HPDE6-E6E7 (cell line): ENCODE results near the gene MOB3A.

ENCODE experiments used
- DNase-seq: peaks from one replicate; pipeline ENCODE4 v3.0.0; 2011; ENCODE audit warnings: missing footprints; ENCODE audit errors: extremely low spot score

MOB3A gene

GRCh38 chr19:2059422-2060201 is 36.5 kb downstream of the MOB3A start:
- DNase-seq = peak; percentile 28

- DNase-seq = no peak
Observed at GRCh38 chr19:2058570-2059421, 37.3 kb downstream of the MOB3A start.

- DNase-seq = no peak
Observed at GRCh38 chr19:2057484-2058469, 38.3 kb downstream of the MOB3A start.

GRCh38 chr19:2056837-2057192 is 39.3 kb downstream of the MOB3A start:
- no peak for DNase-seq

DNA sequence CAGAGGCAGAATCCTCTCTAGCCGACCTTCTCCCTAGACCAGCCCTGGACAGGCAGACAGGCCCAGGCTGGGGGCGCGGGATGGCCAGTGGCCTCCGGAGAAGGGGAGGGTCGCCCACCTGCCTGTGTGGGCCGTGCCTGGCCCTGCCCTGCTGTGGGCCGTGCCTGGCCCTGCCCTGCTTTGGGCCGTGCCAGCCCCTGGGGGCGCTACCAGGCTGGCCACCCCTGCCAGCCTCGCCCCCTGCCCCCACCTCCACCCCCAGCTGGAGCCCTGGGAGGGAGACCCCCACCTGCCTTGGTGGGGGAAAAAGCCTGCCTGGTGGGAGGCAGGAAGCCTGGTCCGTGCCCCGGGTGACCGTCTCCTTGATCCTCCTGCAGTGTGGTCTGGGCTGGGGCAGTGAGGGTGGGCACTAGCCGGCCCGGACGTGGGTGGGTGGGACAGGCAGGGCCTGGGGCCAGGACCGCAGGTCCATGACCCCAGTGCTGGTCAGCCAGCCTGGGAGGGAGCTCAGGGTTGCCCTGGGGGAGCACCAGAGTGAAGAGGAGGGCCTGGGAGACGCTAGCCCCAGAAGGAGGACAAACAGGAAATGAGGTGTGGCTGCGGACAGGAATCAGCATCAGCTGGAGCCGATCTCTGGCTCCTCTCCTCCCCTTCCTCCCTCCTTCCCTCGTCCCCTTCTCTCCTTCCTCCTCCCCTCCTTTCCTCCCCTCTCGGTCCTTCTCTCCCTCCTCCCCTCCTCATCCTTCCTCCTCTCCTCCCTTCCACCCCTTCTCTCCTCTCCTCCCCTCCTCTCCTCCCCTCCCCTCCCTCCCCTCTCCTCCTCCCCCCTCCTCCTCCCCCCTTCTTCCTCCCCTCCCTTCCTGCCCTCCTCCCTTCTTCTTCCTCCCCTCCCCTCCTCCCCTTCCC is 39.9 kb downstream of the MOB3A start:
- DNase-seq = no peak

GRCh38 chr19:2054763-2055162 is 41.4 kb downstream of the MOB3A start:
- no peak for DNase-seq

DNA sequence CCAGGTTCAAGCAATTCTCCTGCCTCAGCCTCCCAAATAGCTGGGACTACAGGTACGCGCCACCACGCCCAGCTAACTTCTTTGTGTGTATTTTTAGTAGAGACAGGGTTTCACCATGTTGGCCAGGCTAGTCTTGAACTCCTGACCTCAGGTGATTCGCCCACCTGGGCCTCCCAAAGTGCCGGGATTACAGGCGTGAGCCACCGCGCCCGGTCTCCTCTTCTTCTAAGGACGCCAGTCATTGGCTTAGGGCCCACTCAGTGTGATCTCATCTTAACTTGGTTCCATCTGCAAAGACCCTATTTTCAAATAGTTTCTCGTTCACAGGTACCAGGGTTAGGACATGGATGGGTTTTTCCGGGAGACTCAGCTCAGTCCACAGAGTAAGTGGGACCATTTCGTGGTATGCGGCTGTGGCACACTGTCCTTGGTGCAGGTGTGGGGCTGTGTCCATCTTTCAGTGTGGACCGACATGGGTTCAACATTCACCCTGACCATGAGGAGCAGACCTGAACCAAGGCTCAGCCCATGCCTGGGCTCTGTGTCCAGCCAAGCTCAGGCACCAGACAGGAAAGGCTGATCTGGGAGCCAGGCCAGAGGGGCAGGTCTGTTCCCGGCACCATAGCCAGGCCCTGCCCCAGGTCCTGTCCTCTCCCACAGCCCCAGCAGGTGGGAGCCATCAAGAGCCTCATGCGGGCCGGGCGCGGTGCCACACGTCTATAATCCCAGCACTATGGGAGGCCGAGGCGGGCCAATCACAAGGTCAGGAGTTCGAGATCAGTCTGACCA is 42.3 kb downstream of the MOB3A start:
- DNase-seq = no peak

DNA sequence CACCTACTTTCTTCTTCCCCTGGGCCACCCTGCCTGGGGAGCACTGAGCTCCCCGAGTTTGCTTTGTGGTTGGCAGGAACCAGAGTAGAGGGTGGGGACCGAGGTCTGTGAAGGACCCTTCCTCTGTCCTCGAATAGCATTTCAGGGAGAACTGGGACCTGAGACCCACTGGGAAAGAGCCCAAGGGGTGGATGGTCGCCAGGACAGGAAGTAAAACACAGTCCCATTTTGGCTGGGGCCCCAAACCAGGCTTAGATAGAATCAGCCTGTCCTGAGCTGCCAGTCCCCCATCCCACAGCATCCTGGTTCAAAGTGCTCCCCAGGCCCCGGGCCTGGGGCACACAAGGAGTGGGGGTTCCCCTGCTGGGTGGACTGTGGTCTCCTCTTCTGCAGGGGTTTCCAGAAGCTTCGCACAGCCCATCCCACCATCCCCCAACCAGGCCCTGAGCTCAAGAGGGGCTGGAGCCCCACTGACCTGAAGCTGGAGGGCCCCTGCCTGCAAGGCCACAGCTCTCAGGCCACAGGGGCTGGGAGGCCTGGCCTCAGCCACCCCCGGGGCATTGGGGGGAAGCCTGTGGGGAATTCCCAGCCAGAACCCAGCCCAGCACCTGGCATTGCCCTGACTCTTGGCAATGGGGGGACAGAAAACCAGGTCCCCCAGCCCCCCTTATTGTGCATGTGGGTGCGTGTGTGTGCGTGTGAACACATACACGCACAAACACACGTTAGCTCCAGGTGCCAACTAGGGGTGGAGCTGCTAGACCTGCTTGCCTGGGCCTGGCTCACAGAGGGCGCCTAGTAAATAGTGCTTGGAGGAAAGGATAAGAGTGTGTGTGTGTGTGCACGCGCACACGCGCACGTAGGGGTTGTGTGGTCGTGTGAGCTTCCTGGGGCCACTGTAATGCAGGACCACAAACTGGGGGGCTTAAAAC is 44.1 kb downstream of the MOB3A start:
- DNase-seq = no peak

DNA sequence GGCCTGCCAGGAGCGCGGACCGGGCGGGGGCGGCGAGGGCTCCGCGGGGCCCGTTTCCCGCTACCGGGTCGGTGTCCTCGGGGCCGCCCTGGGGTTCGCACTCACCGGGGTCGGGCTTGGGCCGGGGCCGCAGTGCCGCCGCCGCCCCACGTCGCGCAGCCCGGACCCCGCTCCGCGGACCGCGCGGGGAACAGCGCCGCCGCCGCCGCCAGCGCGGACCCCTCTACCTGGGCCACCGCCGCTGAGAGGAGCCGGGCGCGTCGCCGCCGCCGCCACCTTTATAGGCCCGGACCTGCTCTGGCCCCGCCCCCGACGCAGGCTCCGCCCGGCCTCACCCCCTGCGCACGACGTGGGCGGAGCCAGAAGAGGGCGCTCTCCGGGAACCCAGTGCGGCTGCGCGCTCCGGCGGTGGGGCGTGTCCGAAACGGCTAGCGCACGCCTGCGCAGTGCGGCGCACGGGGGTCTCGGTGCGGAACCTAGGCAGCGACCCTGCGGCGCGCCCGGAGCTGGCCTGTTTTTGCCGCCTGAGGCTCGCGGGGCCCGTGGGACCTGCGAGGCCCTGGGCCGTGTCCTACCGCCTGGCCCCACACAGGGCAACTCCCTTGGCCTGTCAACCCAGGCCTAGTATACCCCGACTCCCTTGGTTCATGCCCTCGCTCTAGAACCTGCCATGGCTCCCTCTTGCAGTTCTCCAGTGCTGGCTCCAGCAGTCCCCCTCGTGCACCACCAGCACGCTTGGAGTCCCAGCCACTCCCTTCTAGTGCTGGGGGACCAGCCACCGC is 44.9 kb downstream of the MOB3A start, which contains the start of gene MKNK2:
MKNK2 (minus strand) TSS at position 254 of the 782 bp plus-strand sequence. CDS start 393 bp downstream, outside the sequence.
- peak; percentile 69 for DNase-seq

DNA sequence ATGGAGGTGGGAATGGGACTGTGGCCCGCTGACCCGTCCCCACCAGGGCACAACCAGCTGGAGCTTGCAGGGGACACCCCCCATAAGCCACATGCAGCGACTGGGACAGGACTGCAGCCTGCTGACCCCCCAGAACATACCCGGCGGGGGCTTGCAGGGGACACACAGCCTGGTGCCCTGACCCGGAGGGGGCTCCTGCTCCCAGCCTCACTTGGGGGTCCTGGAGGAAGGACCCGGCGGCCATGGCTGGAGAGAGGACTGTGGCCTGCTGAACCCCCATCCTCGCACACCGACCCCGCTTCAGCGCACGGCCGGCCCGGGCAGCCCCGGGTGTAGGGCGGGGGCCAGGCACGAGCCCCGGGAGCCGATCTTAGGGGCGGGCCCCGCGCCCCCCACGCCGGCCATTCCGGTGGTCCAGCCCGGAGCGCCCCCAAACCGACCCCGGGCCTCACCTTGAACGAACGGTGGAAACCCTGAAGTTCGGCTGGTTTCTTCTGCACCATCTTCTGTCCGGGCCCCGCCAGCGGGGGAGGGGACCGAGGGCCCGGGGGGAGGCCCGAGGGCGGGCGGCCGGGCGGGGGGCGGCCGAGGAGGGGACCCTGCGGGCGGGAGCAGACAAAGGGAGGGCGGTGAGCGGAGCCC is 45.7 kb downstream of the MOB3A start:
- no peak for DNase-seq

DNA sequence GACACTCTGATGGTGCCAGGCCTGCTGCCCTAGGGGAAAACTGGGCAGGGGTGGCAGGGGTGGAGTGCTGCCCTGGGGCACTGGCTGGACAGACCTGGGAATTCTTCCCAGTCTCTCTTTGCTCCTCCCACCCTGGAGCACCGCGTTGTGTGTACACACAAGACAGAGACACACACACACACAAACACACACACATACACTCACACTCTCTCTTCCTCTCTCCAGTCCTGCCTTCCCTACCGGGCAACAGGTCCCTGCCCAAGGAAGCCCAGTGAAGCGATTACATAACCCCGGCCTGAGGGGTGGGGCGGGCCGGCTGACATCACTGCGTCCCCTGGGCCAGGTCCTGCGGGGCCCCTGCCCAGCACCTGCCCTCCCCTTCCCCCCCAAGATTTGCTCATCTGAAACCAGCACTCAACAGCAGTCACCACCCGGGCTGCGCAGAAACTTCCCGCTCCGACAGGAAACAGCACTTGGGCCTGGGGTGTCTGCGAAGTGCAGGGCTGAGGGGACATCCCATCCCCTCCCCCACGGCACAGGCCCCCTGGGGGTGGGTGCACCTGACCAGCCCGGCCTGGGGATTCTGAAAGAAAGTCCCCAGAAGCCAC is 46.3 kb downstream of the MOB3A start:
- DNase-seq = no peak

GRCh38 chr19:2048959-2049740 is 47.0 kb downstream of the MOB3A start:
- no peak for DNase-seq

DNA sequence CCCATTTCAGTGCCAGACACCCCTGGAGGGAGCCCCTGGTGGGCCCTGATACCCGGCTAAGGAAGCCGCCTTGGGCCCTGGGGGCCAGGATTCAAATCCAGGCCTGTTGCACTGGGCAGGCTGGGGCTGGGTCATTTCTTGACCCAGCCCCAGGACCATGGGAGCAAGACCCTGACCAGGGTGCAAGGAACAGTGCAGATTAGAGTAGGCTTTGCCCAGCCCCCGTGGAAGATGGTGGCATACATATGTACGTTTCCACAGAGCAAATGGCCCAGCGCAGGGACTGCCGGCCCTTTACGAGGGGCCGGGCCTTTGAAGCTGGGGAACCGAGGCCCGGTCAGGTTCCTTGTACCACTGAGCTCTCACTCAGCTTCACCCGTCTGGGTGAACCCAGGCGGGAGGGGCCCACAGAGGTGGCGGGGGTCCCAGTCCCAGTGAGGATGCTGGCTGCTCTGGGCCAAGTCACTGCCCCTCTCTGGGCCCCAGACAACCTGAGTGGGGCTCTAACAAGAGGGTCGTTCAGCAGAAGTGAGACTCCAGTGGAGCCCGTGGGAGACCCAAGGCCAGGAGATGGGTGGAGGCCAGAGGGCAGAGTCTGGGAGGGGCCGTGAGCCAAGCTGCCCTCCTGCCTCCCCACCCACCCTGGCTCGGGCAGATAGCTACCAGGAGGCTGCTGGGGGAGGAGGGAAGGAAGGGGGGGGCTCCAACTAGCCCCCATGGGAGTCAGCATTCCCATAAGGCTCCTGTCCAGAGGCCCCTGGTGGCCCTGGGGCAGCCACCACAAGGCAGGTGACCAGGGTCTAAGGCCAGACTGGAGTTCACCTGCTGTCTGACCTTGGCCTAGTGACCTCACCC is 47.8 kb downstream of the MOB3A start:
- no peak for DNase-seq

DNA sequence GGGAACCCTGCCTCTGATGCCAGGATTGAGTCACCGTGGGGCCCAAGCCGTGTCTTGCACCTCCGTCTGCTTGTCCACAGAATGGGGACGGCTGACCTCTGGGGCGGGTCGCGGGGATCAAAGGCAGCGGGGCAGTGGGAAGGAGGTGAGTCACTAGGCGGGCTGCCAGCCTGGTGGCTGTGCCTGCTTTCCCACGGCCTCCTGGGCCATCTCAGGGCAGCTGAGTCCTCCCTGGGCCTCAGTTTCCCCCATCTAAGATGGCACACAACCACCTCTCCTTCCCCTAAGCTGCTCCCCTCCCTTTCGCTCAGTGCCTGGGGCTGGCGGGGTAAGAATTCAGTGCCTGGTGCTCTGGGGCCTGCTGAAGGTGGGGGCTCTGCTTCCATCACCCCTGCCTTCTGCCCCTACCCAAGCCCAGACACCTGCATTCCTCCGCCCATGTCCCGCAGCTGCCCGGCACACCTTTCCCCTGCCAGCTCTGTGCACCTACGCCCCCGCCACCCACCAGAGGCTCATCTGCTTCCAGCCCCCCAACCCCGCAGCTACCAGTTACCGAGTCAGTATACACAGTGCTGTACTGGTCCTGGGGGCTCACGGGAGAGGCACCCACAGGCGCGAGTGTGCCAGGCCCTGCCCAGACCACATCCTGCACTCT is 48.5 kb downstream of the MOB3A start:
- DNase-seq = no peak

DNA sequence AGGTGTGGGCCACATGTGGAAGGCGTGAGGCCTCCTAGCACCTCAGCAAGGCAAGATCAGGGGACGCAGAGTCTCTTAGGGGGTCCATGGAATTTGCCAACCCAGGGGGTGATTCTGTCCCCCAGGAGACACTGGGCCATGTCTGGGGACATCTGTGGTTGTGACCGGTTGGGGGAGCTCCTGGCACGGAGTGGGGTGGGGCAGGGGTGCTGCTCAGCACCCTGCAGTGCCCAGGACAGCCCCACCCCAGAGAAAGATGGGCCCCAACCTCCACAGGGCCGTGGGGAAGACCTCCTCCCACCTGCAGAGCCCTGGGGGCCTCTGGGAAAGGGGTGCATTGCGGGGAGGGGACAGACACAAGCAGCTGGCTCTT is 49.1 kb downstream of the MOB3A start:
- no peak for DNase-seq
